Ishikawa (cell line): ENCODE measurements around the gene TMEM132D.

Source experiments
- CEBPB ChIP-seq: IDR thresholded peaks from 2 replicates; pipeline ENCODE4 v1.6.1; 2012
- CREB1 ChIP-seq: IDR thresholded peaks from 2 replicates; pipeline ENCODE4 v1.6.1; 2012; ENCODE audit warnings: low read depth
- EGR1 ChIP-seq: IDR thresholded peaks from 2 replicates; pipeline ENCODE4 v1.6.1; 2012
- EP300 ChIP-seq: IDR thresholded peaks from 2 replicates; pipeline ENCODE4 v1.6.1; 2012; ENCODE audit warnings: borderline replicate concordance
- FOXM1 ChIP-seq: IDR thresholded peaks from 2 replicates; pipeline ENCODE4 v1.6.1; 2012; ENCODE audit warnings: low read depth, borderline replicate concordance
- NFIC ChIP-seq: IDR thresholded peaks from 2 replicates; pipeline ENCODE4 v1.6.1; 2012
- RAD21 ChIP-seq: IDR thresholded peaks from 2 replicates; pipeline ENCODE4 v1.6.1; 2012; ENCODE audit warnings: low read depth
- REST ChIP-seq: IDR thresholded peaks from 2 replicates; pipeline ENCODE4 v1.6.1; 2012; ENCODE audit warnings: low read depth, mild to moderate bottlenecking
- TAF1 ChIP-seq: IDR thresholded peaks from 2 replicates; pipeline ENCODE4 v1.6.1; 2012; ENCODE audit warnings: low read depth, mild to moderate bottlenecking
- TCF12 ChIP-seq: IDR thresholded peaks from 2 replicates; pipeline ENCODE4 v1.6.1; 2012; ENCODE audit warnings: low read depth
- TEAD4 ChIP-seq: IDR thresholded peaks from 2 replicates; pipeline ENCODE4 v1.6.1; 2012
- YY1 ChIP-seq: IDR thresholded peaks from 2 replicates; pipeline ENCODE4 v1.6.1; 2012; ENCODE audit warnings: low read depth
- ZBTB7A ChIP-seq: IDR thresholded peaks from 2 replicates; pipeline ENCODE4 v1.6.1; 2012; ENCODE audit warnings: low read depth
- TF ChIP-seq, protein P1 (sequence below): IDR thresholded peaks from 2 replicates; pipeline ENCODE4 v1.6.1; 2012
- TF ChIP-seq, protein P2 (sequence below): IDR thresholded peaks from 2 replicates; pipeline ENCODE4 v1.6.1; 2012

TMEM132D gene

GRCh38 chr12:129716825-129717224 lies 187.0 kb downstream of the TMEM132D start:
- TF ChIP-seq CREB1 (no peak), ZBTB7A (no peak), TAF1 (no peak), EP300 (no peak), REST (no peak), NFIC (no peak), YY1 (no peak), FOXM1 (no peak), CEBPB (no peak), TEAD4 (no peak), TCF12 (no peak), RAD21 (no peak)
- TF ChIP-seq, protein P1, sequence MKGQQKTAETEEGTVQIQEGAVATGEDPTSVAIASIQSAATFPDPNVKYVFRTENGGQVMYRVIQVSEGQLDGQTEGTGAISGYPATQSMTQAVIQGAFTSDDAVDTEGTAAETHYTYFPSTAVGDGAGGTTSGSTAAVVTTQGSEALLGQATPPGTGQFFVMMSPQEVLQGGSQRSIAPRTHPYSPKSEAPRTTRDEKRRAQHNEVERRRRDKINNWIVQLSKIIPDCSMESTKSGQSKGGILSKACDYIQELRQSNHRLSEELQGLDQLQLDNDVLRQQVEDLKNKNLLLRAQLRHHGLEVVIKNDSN: no peak
- TF ChIP-seq, protein P2, sequence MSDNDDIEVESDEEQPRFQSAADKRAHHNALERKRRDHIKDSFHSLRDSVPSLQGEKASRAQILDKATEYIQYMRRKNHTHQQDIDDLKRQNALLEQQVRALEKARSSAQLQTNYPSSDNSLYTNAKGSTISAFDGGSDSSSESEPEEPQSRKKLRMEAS: no peak

GRCh38 chr12:129706716-129707115 lies 197.1 kb downstream of the TMEM132D start:
- TF ChIP-seq ZBTB7A (no peak), TAF1 (no peak), EGR1 (no peak), EP300 (no peak), YY1 (no peak), FOXM1 (no peak), NFIC (no peak), CEBPB (no peak), TEAD4 (no peak), RAD21 (no peak), TCF12 (no peak), REST (no peak), CREB1 (no peak)
- TF ChIP-seq, protein P2: no peak
- TF ChIP-seq, protein P1: no peak

- TF ChIP-seq CREB1 (no peak), ZBTB7A (no peak), NFIC (no peak), YY1 (no peak), TCF12 (no peak), EGR1 (no peak), REST (no peak), CEBPB (no peak), EP300 (no peak), TAF1 (no peak), FOXM1 (no peak), TEAD4 (no peak), RAD21 (no peak)
- TF ChIP-seq, protein P1: no peak
- TF ChIP-seq, protein P2: no peak
Observed at GRCh38 chr12:129704232-129704830, 199.5 kb downstream of the TMEM132D start.

DNA sequence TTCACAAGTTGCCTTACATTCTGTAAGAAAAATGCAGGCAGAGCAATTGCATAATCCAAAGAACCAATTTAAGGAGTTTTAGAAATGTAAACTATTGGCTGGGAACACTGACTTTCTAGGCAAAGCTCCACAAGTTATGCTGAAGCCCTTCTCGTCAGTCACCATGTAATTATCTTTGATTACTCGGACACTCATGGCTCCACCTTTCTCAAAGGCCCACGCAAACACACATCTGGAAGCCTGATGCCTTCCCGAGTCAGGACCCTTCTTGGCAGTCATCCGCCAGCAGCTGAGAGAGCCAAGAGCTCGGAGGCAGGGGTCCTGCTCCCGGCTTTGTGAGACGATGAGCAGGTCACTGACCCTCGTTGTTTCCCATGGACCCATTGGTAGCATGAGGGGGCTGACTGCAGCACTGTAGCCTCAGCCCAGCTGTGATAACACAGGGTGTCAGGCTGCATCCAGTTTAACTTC lies 202.2 kb downstream of the TMEM132D start:
- no peak for TF ChIP-seq FOXM1
- no peak for TF ChIP-seq EGR1
- TF ChIP-seq CEBPB: no peak
- no peak for TF ChIP-seq EP300
- TF ChIP-seq RAD21: no peak
- no peak for TF ChIP-seq TCF12
- TF ChIP-seq NFIC: no peak
- TF ChIP-seq REST: no peak
- no peak for TF ChIP-seq CREB1
- TF ChIP-seq, protein P2: no peak
- TF ChIP-seq, protein P1: no peak
- TF ChIP-seq TAF1: no peak
- TF ChIP-seq YY1: no peak
- TF ChIP-seq ZBTB7A: no peak
- TF ChIP-seq TEAD4: no peak
